Medulla oblongata (tissue), 1 donor: ENCODE results near the gene OR11L1.

Experiments
- DNase-seq: peaks from one replicate; pipeline ENCODE4 v3.0.0-alpha.2; 2015; ENCODE audit errors: extremely low spot score

Gene OR11L1

GRCh38 chr1:247841796-247842195, at the start of gene OR11L1:
Gene OR11L1, minus strand, starts transcription at chr1:247841896. Its CDS starts 0 bp downstream, at chr1:247841896.
- DNase-seq = no peak

GRCh38 chr1:247884797-247885413, 43.2 kb upstream of the OR11L1 start:
- DNase-seq = no peak

- DNase-seq = no peak
Measured at GRCh38 chr1:247883346-247883745, 41.6 kb upstream of the OR11L1 start.

- no peak for DNase-seq
Measured at GRCh38 chr1:247865416-247865815, 23.7 kb upstream of the OR11L1 start.

- DNase-seq = no peak
Measured at GRCh38 chr1:247864644-247865043, 22.9 kb upstream of the OR11L1 start.

- no peak for DNase-seq
Measured at GRCh38 chr1:247862756-247863155, 21.1 kb upstream of the OR11L1 start.

- no peak for DNase-seq
Measured at GRCh38 chr1:247857985-247858619, 16.4 kb upstream of the OR11L1 start.

- no peak for DNase-seq
Measured at GRCh38 chr1:247857069-247857984, 15.6 kb upstream of the OR11L1 start, which contains the start of gene TRIM58. Gene TRIM58, plus strand, starts transcription at chr1:247857187. Its CDS starts 60 bp downstream, at chr1:247857247.

GRCh38 chr1:247855911-247856310, 14.2 kb upstream of the OR11L1 start:
- DNase-seq = no peak

GRCh38 chr1:247854899-247855545, 13.3 kb upstream of the OR11L1 start:
- no peak for DNase-seq

- DNase-seq = no peak
Measured at GRCh38 chr1:247849616-247850015, 7.9 kb upstream of the OR11L1 start.

- DNase-seq = no peak
Measured at GRCh38 chr1:247848346-247848745, 6.7 kb upstream of the OR11L1 start.

GRCh38 chr1:247845693-247846017, 4.0 kb upstream of the OR11L1 start:
- DNase-seq = no peak

- no peak for DNase-seq
Measured at GRCh38 chr1:247845011-247845692, 3.5 kb upstream of the OR11L1 start.

- DNase-seq = no peak
Measured at GRCh38 chr1:247843411-247843810, 1.7 kb upstream of the OR11L1 start.

GRCh38 chr1:247840818-247841217, 878 bp downstream of the OR11L1 start:
- DNase-seq = no peak

- DNase-seq = no peak
Measured at GRCh38 chr1:247833601-247834000, 8.1 kb downstream of the OR11L1 start.

GRCh38 chr1:247829656-247830055, 12.0 kb downstream of the OR11L1 start:
- no peak for DNase-seq

- DNase-seq = no peak
Measured at GRCh38 chr1:247825362-247825761, 16.3 kb downstream of the OR11L1 start.

- DNase-seq = no peak
Measured at GRCh38 chr1:247824023-247824422, 17.7 kb downstream of the OR11L1 start, which contains the start of gene OR14A16. Gene OR14A16, minus strand, starts transcription at chr1:247824119. Its CDS starts 8,390 bp downstream, at chr1:247815729.

- DNase-seq = no peak
Measured at GRCh38 chr1:247822060-247822459, 19.6 kb downstream of the OR11L1 start.
